AML-193 (cell line): ENCODE results near the gene REPIN1.

ENCODE experiments used
- DNase-seq, 2 experiments: peaks; one replicate each; lab custom pipeline; 2025; lab: John Stamatoyannopoulos, UW

The REPIN1 gene

GRCh38 chr7:150407588-150408392 lies 39.2 kb downstream of the REPIN1 start:
- DNase-seq = no peak

DNA sequence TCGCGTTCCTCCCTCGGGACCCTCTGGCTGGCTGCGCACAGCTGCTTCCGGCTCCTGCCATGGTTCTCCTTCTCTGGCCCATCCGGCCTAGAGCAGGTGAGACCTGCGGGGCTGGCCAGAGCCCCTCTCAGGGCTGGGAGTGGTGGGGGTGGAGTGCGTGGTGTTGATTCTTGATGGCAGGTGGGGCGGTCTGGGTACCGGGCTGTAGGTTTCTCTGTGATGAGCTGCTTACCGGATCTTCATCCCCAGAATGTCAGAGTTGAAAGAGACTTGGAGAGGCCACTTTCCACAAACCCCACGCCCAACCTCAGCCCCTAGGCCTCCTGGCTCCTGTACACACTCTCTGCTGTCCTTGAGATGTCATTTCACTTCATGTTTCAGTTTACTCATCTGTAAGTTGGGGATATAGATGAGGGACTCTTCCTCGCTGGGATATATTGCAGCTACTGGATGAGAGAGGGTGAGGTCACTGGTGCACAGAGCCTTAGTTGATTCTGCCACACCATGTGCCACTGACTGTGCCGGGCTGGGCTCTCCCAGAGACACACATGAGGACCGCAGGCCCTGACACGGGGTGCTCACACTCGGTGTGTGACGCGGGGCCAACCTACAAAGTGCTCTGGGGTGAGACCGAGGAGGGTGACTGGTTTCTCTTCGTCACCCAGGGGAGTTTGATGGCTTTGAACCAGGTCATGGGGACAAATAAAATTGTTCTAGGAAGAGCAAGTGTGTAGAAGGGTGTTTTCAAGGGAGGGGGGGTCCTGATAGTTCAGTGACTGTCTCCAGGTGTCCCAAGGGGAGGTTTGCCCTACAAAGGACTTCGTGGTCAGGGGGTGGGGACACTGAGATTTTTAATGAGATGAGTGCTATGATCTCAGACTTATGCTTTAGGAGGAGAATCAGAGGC lies 40.0 kb downstream of the REPIN1 start:
- no peak for DNase-seq

DNA sequence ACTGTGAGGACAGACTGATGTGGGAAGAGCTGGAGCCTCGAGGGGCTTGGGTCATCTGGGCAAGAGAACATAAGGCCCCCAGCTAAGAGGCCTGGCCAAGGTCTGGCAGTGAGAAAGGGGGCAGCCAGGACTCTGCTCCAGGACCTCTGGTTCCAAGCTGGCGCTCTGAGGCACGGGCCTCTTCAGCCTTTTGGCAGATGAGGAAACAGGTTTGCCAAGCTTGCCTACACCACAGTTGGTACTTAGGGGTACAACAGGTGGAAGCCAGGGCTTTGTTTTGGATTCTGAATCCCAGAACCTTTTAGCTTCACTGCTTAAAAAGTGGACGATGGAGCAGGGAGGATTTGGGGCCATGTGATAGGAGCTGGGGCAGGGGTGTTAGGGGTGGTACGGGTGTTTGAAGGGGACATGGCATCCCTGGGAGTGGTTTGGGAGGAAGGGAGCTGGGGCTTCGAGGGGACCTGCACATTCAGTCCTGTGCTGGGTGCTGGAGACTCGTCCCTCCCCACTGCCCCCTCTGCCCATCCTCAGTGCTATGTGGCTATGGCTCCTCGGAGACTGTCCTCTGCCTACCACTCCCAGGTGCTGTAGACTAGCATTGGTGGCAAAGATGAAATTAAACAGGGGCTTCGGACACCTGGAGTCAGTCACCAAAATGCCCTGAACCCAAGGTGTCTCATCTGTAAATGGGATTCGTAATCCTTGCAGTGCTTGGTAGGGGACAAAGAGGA lies 40.8 kb downstream of the REPIN1 start:
- DNase-seq = no peak

GRCh38 chr7:150410131-150410530 lies 41.5 kb downstream of the REPIN1 start:
- DNase-seq = no peak

DNA sequence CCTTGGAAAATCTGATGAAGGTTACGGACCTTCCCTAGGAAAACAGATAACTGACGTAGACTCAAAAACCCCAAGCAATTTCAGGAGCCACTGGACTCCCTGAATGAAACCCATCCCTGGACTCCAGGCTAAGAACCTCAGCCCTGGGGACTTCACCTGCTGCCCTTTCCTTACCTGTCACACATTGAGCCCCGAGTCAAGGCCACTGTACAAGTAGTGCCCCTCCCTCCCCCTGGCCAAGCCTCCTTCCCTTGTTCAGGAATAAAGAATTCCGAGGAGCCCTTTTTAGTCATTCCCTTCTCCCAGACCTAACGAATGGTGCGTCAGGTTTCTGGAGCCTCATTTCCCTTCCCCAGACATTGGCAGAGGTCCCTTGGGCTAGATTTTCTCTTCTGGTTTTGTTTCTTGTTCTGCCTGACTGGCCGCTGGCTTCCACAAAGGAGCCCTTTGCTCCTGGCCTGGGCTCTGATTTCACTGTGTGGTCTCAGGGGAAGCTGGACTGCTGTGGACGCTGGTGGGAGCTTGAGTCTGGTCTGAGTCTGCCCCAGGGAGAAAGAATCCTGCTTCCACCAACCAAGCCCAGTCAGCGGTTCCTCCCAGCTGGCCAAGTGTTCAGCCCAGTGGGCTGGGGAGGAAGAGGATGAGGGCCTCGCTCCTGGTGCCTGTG lies 42.2 kb downstream of the REPIN1 start:
- DNase-seq = no peak

- no peak for DNase-seq
Measured at GRCh38 chr7:150411606-150412005, 43.0 kb downstream of the REPIN1 start.

DNA sequence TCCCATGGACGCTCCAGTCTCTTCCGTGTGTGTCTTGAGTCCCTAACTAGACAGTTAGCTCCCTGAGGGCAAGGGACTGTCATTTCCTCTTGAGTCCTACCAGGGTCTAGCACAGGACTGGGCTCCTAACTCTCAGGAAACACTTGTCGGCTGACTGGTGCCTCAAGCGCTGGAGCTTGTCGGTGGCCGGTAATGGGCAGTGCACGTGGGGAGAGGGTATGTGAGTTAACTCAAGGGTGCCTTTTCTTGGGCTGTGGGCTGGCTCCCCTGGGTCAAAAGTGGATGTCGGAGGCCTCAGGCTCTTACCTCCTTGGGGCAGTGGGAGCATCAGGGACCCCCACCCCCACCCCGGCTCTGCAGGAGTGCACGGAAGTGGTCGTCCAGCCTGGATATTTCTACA lies 43.4 kb downstream of the REPIN1 start:
- no peak for DNase-seq

DNA sequence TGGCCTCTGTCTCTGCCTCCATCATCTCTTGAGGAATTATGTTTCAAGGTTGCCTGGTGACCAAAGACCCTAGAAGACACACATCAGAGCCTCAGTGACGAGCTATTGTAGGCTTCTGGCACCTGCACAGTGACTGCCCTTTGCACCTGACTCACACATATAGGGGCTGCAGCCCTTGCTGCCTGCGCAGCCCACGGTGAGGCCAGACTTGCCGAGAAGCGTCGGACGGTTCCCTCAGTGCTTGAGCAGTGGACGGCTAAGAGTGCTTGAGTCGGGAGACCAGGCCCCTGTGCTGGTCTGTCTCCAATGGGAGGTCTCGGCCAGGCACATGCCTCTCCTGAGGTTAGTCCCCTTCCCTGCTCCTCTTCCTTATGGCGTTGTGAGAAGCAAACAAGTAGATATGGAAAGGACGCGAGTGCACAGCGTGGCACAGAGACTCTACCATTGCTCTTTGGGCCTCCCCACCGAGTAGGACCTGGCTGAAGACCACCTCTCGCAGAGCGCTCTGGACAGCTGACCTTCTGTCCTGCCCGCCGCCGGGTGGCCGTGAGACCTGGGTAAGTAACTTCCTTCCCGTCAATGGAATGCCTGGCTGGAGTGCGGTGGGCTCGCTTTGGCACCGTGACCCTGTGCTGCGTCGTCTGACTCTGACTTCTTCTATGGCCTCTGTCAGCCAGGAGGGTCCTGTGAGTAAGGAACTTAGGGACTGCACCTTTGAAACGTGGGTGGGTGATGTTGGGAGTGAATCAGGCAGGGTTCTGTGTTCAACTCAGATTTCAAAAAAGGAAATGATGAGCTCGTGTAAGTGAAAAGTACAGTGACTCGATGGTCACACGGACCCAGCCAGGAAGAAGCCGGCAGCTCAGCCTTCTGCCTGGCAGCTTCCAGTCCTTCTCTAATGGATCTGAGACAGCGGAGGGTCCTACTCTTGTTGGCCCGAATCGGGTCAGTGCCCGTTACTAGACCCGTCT lies 44.2 kb downstream of the REPIN1 start:
- no peak for DNase-seq

DNA sequence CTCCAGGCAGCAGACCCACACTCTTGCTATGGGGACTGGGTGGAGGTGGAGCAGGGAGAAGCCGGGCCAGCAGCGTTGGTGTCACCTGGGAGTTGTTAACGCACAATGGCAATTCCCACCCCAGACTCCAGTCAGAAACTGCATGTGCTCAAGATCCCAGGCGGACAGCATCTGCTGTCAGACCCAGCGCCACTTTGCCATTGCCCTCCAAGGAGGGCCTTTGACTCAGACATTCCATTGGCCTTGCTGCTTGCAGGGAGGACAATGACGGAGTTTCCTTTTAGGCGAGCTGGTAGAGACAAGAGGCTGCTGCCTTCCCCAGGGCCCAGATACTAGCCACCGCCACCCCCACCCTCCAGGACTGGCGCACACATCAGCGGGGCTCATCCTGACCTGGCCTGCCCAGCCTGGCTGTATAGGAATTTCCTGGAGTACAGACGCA lies 45.0 kb downstream of the REPIN1 start:
- no peak for DNase-seq

GRCh38 chr7:150415161-150416153 lies 46.8 kb downstream of the REPIN1 start:
- no peak for DNase-seq

- DNase-seq = no peak
Measured at GRCh38 chr7:150417239-150417638, 48.6 kb downstream of the REPIN1 start.

DNA sequence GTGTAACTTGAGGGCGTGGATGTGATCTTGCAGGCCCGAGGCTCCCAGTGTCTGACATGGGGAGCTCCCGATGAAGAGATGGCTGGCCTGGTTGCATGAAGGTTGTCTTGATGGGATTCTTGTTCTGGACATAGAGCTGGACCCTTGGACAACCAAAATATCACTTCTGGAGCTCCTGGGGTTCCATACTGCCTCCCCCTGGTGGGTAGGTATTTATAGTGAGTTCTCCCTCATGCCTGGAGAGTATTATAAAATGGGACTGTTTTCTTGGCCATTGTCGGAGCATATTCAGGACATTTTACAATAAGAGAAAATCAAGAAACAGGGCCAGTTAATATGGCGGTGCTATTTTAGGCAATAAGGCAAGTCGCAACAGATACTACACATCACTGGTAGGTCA lies 49.2 kb downstream of the REPIN1 start:
- peak in 1 of 2 experiments; percentile 18 for DNase-seq

DNA sequence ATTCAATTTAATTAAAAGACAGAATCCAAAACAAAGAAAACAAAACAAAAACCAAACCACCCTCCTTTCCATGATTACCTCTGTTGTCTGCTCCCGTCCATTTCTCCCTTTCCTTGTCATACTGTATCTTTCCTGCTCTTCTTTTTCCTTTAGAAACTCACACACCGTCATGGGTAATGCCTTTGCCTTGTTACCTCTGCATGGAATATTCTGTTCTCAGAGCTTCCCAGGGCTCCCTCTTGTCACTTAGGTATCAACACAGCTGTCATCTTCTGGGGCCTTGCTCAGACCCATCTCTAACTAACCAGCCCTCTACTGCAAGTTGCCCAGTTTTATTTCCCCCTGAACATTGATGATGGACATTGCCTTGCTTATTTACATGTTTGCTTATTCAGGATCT lies 51.6 kb downstream of the REPIN1 start:
- DNase-seq = no peak

DNA sequence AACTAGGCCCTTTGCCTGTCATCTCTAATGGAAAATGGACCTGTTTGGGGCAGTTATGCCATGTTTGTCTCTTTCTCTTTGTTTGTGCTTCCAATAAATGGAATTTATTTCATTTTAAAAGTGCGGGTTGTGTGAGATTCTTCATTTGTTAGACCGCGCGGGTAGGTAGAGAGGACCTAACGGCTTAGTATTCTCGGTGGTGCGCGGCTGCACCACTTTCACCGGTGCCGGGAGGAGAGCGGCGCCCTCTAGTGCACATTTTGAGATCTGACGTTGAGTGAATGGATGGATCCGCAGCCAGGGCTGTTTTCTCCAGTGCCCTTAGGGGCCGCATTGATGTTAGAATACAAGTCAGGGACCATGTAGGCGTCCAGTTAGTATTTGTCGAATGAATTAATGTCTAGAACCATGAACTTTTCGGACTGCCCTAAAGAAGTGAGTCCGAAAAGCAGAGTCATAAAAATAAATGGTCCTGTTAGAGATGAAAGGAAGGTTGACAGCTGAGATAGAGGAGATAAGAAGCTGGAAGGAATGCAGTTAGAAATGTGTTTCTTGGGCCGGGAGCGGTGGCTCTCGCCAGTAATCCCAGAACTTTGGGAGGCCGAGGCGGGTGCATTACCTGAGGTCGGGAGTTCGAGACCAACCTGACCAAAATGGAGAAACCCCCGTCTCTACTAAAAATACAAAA lies 52.5 kb downstream of the REPIN1 start:
- peak; percentile 69 for DNase-seq

DNA sequence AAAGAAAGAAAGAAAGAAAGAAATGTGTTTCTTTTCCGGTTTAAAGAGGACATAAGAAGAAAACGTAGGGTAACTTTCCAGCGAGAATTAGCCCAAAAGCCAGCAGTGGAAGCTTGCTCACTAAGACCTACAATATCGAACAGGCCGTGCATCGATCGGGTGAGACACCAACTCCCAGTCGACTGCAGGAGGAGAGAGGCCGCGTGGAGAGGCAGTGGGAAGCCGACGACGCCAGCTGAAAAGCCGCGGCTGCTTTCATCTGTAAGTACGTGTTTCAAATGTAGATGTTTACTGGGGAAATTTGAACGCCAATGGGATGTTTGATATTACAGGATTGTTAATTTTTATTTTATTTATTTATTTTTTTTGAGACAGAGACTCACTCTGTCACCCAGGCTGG lies 53.2 kb downstream of the REPIN1 start:
- DNase-seq = no peak
